NCI-H1048 (cell line): ENCODE data around the gene CUX1.

ENCODE experiments used
- DNase-seq: peaks from one replicate; lab custom pipeline; 2025; lab: John Stamatoyannopoulos, UW

Gene CUX1

GRCh38 chr7:101937717-101938514 lies 120.5 kb downstream of the CUX1 start:
- DNase-seq, result no peak

- no peak for DNase-seq
Measured at GRCh38 chr7:101939136-101939695, 121.8 kb downstream of the CUX1 start.

- DNase-seq, result no peak
Measured at GRCh38 chr7:101940151-101940550, 122.7 kb downstream of the CUX1 start.

DNA sequence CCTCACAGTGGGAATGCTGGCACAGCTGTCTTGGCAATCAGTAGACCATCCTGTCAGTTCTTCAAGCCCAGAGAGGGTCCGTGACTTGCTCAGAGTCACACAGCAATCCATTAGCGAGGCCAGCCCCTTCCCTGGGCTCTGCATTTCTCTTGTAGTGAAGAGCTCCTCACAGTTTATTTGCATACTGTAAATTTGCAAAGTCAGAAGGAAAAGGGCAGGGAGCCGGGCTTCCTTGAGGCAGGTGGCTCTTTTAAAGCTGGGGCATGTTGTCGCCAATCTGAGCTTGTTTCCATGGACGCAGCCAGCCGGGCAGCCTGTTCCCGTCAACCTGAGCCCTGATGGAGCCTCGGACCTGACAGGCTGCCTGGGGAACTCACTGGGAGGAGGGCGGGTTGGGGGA lies 123.4 kb downstream of the CUX1 start:
- no peak for DNase-seq

GRCh38 chr7:101941481-101942383 lies 124.3 kb downstream of the CUX1 start:
- no peak for DNase-seq

GRCh38 chr7:101942603-101943210 lies 125.3 kb downstream of the CUX1 start:
- no peak for DNase-seq

GRCh38 chr7:101943306-101943705 lies 125.9 kb downstream of the CUX1 start:
- no peak for DNase-seq

DNA sequence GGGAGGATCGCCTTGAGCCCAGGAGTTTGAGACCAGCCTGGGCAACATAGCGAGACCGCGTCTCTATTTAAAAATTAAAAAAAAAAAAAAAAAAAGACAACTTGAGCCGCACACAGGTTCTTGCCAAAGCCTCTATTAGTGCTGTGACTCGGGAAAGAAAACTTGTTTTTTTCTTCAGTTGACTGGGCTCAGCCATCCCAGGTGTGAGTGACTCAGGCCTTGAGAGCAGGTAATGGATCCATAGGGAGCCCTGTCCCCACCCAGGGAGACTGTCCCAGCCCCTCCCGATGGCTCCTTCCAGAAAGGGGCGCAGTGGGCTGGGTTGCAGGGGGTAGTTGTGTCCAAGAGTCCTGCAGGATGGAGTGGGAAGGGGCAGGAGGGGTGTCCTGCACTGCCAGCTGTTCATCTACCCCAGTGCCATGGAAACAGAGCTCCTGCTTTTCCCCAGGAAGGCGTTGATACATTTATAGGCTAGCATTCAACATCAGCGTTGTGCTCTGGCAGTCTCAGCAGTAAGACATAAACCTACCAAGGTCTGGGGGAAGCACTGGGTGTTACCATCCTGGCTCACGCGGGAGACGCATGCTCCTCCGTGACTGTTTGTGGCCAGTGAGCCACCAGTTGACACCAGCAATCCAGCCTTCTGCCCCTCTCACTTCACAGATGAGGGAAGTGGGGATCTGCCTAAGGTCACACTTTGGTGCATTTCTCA lies 126.6 kb downstream of the CUX1 start:
- DNase-seq, result no peak

DNA sequence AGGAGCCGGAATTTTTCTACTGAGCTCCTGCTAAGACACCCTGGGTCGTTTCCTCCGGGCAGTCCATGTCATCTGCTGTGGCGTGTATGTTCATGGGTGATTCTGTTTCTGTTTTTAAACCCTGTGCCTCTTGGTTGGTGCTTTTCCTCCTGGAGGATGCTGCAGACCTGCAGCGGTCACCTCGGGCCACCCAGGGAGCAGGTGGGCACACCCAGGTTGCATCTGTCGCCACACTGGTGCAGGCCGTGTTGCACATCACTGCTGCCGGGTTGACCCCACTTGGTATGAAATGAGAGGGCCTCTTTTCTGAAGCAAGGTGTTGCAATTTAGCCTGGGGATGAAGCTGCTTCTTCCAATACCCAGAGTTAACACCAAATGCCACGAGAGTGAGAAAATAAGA lies 127.2 kb downstream of the CUX1 start:
- no peak for DNase-seq

DNA sequence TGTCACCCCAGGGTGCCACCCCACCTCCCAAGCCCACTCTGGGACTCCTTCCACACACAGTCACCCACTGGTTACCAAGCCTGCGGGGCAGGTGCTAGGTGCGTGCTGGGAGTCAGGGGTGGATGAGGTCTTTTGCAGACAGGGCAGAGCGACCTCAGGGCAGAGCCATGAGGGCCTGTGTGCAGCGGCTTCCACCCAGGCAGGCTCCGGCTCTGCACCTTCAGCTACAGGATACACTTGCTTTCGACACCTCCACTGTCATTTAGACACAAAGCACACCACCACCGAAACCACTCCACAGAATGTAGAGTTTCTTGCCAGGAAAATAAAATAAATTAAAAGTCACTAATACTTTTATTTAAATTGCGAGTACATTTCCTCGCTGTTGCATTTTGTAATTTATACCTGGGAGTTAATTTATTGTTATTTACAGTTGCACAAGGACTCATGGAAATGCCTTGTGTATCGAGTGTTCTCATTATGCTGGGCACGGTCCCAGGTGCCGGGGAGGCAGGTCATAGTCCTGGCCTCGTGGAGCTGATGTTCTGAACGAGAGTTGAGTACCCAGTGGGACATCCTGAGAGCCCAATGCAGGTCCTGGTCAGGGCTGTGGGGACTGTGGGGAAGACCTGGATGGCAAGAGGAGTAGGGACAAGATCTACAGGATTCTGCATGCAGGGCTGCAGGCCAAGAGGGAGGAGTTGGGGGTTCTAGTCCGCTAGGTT lies 127.8 kb downstream of the CUX1 start:
- no peak for DNase-seq

GRCh38 chr7:101947899-101948298 lies 130.5 kb downstream of the CUX1 start:
- DNase-seq, result no peak

GRCh38 chr7:101948650-101949049 lies 131.2 kb downstream of the CUX1 start:
- DNase-seq, result no peak

- no peak for DNase-seq
Measured at GRCh38 chr7:101950450-101951119, 133.2 kb downstream of the CUX1 start.

DNA sequence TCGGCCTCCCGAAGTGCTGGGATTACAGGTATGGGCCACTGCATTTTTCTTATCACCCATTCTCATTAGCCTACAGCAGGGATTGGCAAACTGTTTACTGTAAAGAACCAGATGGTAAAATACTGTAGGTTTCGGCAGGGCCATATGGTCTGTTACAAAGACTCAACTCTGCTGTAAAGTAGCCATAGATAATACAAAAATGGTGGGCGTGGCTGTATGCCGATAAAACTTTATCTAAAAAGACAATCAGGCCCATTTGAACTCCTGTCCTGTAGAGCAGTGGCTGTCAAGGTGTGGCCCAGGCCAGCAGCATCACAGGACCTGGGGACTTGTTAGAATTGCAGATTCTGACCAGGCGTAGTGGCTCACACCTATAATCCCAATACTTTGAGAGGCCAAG lies 134.3 kb downstream of the CUX1 start:
- DNase-seq, result no peak

- DNase-seq, result no peak
Measured at GRCh38 chr7:101952355-101953247, 135.2 kb downstream of the CUX1 start.

DNA sequence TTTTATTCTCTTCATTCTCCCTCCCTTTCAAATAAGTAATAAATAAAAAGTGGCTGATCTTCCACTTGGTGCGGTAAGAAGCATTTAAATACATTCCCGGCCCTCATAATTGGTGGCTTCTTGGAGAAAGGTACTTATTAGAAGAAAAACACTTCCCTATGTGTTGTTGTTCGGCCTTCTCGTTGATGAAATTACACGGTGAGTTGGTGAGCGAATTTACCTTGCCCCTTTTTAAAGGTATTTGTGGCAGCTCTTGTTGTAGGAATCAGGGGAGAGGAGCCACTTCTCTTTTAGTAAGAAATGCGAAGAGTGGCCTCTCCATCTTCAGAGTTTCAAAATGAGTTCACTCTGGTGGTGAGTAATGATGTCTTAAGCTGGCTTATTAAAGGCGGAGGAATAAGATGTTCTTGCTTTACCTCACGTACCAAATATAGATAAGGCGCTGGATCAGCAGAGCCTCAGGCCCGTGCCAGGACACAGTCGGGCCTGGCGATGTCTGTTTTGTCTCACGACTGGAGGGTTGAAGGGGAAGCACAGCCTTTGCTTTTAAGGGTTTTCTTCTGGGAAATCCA lies 135.9 kb downstream of the CUX1 start:
- DNase-seq, result no peak

GRCh38 chr7:101954499-101954898 lies 137.1 kb downstream of the CUX1 start:
- DNase-seq, result no peak

DNA sequence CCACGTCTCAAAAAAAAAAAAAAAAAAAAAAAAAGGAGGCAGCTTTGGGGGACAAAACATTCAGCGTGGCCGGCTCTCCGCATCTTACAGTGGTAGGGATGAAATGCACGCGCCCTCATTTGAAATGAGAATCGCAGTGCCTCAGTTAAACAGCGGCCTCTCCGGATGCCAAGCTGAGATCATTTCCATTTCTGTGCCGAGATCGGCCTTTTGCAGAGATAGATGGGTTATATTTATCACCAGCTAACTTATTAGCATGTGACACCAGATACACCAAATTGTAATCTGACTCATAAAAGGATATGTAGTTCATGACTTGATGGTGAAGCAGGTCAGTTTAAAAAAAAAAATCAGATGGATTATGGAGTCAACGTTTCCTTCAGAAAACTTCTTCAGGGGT lies 138.7 kb downstream of the CUX1 start:
- DNase-seq, result no peak
